ENCODE measurements around the gene ZFP36.
"Not testable (repeated sequence)": the region's sequence is repeated elsewhere in the genome, so short reads cannot be mapped to it uniquely, and the experiment has no call there.

The ZFP36 gene

GRCh38 chr19:39446365-39447084 is 39.9 kb downstream of the ZFP36 start:
- no peak for DNase-seq (ENCODE audit: low spot score)

- no peak for DNase-seq (ENCODE audit: low spot score)
Measured at GRCh38 chr19:39448271-39448670, 41.6 kb downstream of the ZFP36 start.

GRCh38 chr19:39449116-39449797 is 42.6 kb downstream of the ZFP36 start:
- no peak for DNase-seq (ENCODE audit: low spot score)

GRCh38 chr19:39451257-39451656 is 44.6 kb downstream of the ZFP36 start:
- not testable (repeated sequence) for DNase-seq (ENCODE audit: low spot score)

Measured in HuH-7 (cell line).